Caco-2 (cell line): ENCODE data around the gene OR6B2. TPM values are rescaled to one million over a fixed set of nuclear protein-coding genes. Genes with fewer than 3 reads are reported as not detected.
"Not testable (repeated sequence)": the region's sequence is repeated elsewhere in the genome, so short reads cannot be mapped to it uniquely, and the experiment has no call there.

Source experiments
- BruUV-seq: library from RNA; stranded (reverse); fragments of 400-500 nt; replicated peaks from 2 replicates; lab custom pipeline; 2021; lab: Mats Ljungman, UMichigan
- CTCF ChIA-PET: fragments of 300-600 bp; sonication (Branson Sonifier 250); formaldehyde crosslinking; loops from one replicate; lab custom pipeline; 2022; ENCODE audit warnings: antibody characterized with exemption; lab: Charles Lee
- POLR2A ChIA-PET: fragments of 300-600 bp; sonication (Branson Sonifier 250); formaldehyde crosslinking; loops from one replicate; lab custom pipeline; 2022; ENCODE audit warnings: antibody characterized with exemption; lab: Charles Lee
- DNase-seq, 2 experiments: peaks; one replicate each; pipeline versions ENCODE4 v3.0.0 to v3.0.0-alpha.2; 2020 to 2022
- H3K27me3 ChIP-seq: replicated peaks from 2 replicates; pipeline ENCODE4 v1.6.0; 2011; ENCODE audit warnings: low read length; ENCODE audit not compliant: control insufficient read depth, insufficient read depth
- H3K36me3 ChIP-seq: 2 replicates; pipeline ENCODE4 v1.5.1; 2011; ENCODE audit warnings: low read length; ENCODE audit not compliant: control insufficient read depth, insufficient read depth
- H3K4me1 ChIP-seq: fragments of 250-450 bp; sonication (Bioruptor Pico); 2 replicates; pipeline ENCODE4 v1.5.1; 2020; ENCODE audit warnings: mild to moderate bottlenecking
- H3K4me3 ChIP-seq: 2 replicates; pipeline ENCODE4 v1.5.1; 2011; ENCODE audit warnings: low read depth, mild to moderate bottlenecking, control low read depth, low read length
- H3K9me3 ChIP-seq: fragments of 250-450 bp; sonication (Bioruptor Pico); 2 replicates; pipeline ENCODE4 v1.5.1; 2020; ENCODE audit warnings: mild to moderate bottlenecking, moderate library complexity
- H3K27ac Mint-ChIP-seq: one replicate; pipeline ENCODE4 v1.8.0; 2022; ENCODE audit warnings: mixed read lengths; ENCODE audit not compliant: unreplicated experiment
- H3K27me3 Mint-ChIP-seq: one replicate; pipeline ENCODE4 v1.8.0; 2022; ENCODE audit warnings: mixed read lengths; ENCODE audit not compliant: insufficient read depth, unreplicated experiment
- H3K36me3 Mint-ChIP-seq: one replicate; pipeline ENCODE4 v1.8.0; 2022; ENCODE audit warnings: mild to moderate bottlenecking, mixed read lengths; ENCODE audit not compliant: insufficient read depth, unreplicated experiment
- H3K4me1 Mint-ChIP-seq: one replicate; pipeline ENCODE4 v1.8.0; 2022; ENCODE audit warnings: low read depth, mixed read lengths; ENCODE audit not compliant: unreplicated experiment
- H3K4me3 Mint-ChIP-seq: one replicate; pipeline ENCODE4 v1.8.0; 2022; ENCODE audit warnings: mild to moderate bottlenecking, moderate library complexity, mixed read lengths; ENCODE audit not compliant: unreplicated experiment
- H3K9me3 Mint-ChIP-seq: one replicate; pipeline ENCODE4 v1.8.0; 2022; ENCODE audit warnings: mixed read lengths; ENCODE audit not compliant: unreplicated experiment
- CTCF ChIP-seq, 2 experiments: fragments of 200-600 bp in 1 of 2; IDR thresholded peaks; 1 replicate in 1 of 2; 2 replicates in 1 of 2; pipeline versions ENCODE4 v1.5.1 to v1.8.0; 2011 to 2022; ENCODE audit warnings: antibody characterized with exemption in 1 of 2, control low read depth in 1 of 2, inconsistent platforms in 1 of 2, low read depth in 1 of 2, low read length in 1 of 2, mild to moderate bottlenecking in 1 of 2, moderate library complexity in 1 of 2; ENCODE audit not compliant: insufficient read depth in 1 of 2, severe bottlenecking in 1 of 2, unreplicated experiment in 1 of 2
- intact Hi-C: fragments of 100-400 bp; cut with micrococcal nuclease; formaldehyde crosslinking; loops from one replicate; pipeline ENCODE4 v1.10.0; 2022; ENCODE audit not compliant: unreplicated experiment
- total RNA-seq: library from RNA; stranded (reverse); gene quantifications from 2 replicates; pipeline ENCODE4 v1.2.3, GENCODE V29; 2022

OR6B2 gene
- total RNA-seq, 1 experiment from 2014 or later = not detected

DNA sequence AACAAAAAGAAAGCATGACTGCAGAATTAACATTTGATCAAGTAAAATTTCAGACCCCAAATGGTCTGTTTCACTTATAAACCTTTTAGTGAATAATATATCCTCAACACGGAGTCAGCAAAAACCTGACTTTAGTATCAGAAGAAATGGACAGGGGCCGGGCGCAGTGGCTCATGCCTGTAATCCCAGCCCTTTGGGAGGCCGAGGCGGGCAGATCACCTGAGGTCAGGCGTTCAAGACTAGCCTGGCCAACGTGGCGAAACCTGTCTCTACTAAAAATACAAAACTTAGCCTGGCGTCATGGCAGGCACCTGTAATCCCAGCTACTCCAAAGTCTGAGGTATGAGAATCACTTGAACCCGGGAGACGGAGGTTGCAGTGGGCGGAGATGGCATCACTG, 20.0 kb upstream of the OR6B2 start:
- Histone ChIP-seq H3K9me3 (no peaks in the 10 kb centered on the region), H3K27me3 (peaks cover 2% of the 10 kb centered on the region; the same call in 1 of the 2 replicates), H3K4me3 (no peak overlapping the region), H3K4me1 (no peaks in the 10 kb centered on the region), H3K36me3 (no peaks in the 10 kb centered on the region)
- Mint-ChIP-seq H3K9me3 (no peaks in the 10 kb centered on the region), H3K27me3 (peaks cover 28% of the 10 kb centered on the region), H3K36me3 (no peaks in the 10 kb centered on the region), H3K4me1 (no peaks in the 10 kb centered on the region), H3K4me3 (no peak overlapping the region), H3K27ac (no peak overlapping the region)
- DNase-seq = no peak
- TF ChIP-seq CTCF (IDR thresholded peaks at IDR 0.05; ENCODE audit: insufficient read depth in 1 of 2, low read depth in 1 of 2, low read length in 1 of 2, severe bottlenecking in 1 of 2, unreplicated experiment in 1 of 2) = no peak
- intact Hi-C loops = no loop called here
- ChIA-PET CTCF (no interaction called here), POLR2A (no interaction called here)
- no TSS peak for BruUV-seq

GRCh38 chr2:240048237-240048636, 18.0 kb upstream of the OR6B2 start:
- no peaks in the 10 kb centered on the region for H3K9me3 ChIP-seq
- H3K4me1 Mint-ChIP-seq = no peaks in the 10 kb centered on the region
- H3K27me3 Mint-ChIP-seq = peaks cover 30% of the 10 kb centered on the region
- no peak for DNase-seq
- H3K4me3 ChIP-seq = no peak overlapping the region
- H3K27ac Mint-ChIP-seq = no peak overlapping the region
- no peaks in the 10 kb centered on the region for H3K36me3 ChIP-seq
- intact Hi-C loops = no loop called here
- H3K4me3 Mint-ChIP-seq = no peak overlapping the region
- no peaks in the 10 kb centered on the region for H3K36me3 Mint-ChIP-seq
- no peaks in the 10 kb centered on the region for H3K9me3 Mint-ChIP-seq
- CTCF ChIA-PET = no interaction called here
- H3K4me1 ChIP-seq = no peaks in the 10 kb centered on the region
- POLR2A ChIA-PET = no interaction called here
- H3K27me3 ChIP-seq = peaks cover 2% of the 10 kb centered on the region; the same call in 1 of the 2 replicates
- no TSS peak for BruUV-seq
- TF ChIP-seq CTCF (IDR thresholded peaks at IDR 0.05; ENCODE audit: insufficient read depth in 1 of 2, low read depth in 1 of 2, low read length in 1 of 2, severe bottlenecking in 1 of 2, unreplicated experiment in 1 of 2) = no peak

DNA sequence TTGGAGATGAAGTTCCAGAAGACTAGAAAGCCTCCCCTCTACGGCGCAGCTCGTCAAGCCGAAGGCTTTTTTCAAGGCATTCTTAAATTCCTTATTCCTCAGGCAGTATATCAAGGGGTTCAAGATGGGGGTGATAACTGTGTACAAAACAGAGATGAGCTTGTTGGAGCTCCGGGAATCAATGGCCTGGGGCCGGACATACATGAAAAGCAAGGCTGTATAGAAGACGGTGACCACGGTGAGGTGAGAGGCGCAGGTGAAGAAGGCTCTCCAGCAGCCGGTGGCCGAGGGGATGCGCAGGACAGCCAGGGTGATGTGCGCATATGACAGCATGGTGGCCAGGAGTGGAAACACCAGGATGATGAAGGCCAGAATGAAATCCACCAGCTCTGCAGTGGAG, 14.9 kb upstream of the OR6B2 start:
- ChIA-PET POLR2A (no interaction called here), CTCF (no interaction called here)
- no peaks in the 10 kb centered on the region for H3K36me3 ChIP-seq
- Mint-ChIP-seq H3K36me3 (no peaks in the 10 kb centered on the region), H3K4me3 (no peak overlapping the region), H3K9me3 (no peaks in the 10 kb centered on the region), H3K4me1 (no peaks in the 10 kb centered on the region), H3K27ac (no peak overlapping the region), H3K27me3 (peaks cover 33% of the 10 kb centered on the region)
- H3K9me3 ChIP-seq = no peaks in the 10 kb centered on the region
- intact Hi-C loops = no loop called here
- no peak for TF ChIP-seq CTCF (IDR thresholded peaks at IDR 0.05; ENCODE audit: insufficient read depth in 1 of 2, low read depth in 1 of 2, low read length in 1 of 2, severe bottlenecking in 1 of 2, unreplicated experiment in 1 of 2)
- BruUV-seq = no TSS peak
- H3K4me1 ChIP-seq = no peaks in the 10 kb centered on the region
- peaks cover 2% of the 10 kb centered on the region; the same call in 1 of the 2 replicates for H3K27me3 ChIP-seq
- no peak overlapping the region for H3K4me3 ChIP-seq
- DNase-seq = no peak

DNA sequence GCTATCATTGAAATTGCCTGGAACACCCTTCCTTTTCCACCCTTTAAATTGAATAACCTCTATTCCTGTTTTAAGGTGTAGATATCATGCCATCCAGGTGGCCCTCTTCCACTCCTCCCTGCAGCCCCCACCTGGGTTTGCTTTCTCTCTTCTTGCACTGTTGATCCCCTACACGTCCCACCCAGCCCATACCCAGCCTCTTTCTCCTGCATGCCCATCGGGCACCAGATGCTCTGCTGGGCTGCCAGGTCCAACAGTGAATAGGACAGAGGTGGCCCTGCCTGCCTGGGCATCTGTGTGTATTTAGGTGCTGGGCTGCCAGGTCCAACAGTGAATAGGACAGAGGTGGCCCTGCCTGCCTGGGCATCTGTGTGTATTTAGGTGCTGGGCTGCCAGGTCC, 13.9 kb upstream of the OR6B2 start:
- H3K27ac Mint-ChIP-seq, H3K9me3 Mint-ChIP-seq, H3K9me3 ChIP-seq, H3K36me3 ChIP-seq, H3K27me3 ChIP-seq, H3K4me1 ChIP-seq, DNase-seq, H3K36me3 Mint-ChIP-seq, H3K4me3 Mint-ChIP-seq, H3K4me1 Mint-ChIP-seq, intact Hi-C loops, H3K4me3 ChIP-seq, BruUV-seq, CTCF ChIA-PET: not testable (repeated sequence)
- POLR2A ChIA-PET = interaction anchor here (0.8 kb wide), 1 partner anchor 12 kb away, joined by 16 read pairs; no protein-coding TSS in a partner anchor
- peaks cover 33% of the 10 kb centered on the region for H3K27me3 Mint-ChIP-seq
